HG02642 (cell line): ENCODE results near the gene GINS1.

Experiments used
- ATAC-seq: cut with Tn5 transposase; IDR thresholded peaks from one replicate; pipeline ENCODE4 v1.9.1; 2021; ENCODE audit warnings: mild to moderate bottlenecking; ENCODE audit not compliant: unreplicated experiment, poor library complexity

Gene GINS1

GRCh38 chr20:25490656-25491445 lies 83.4 kb downstream of the GINS1 start:
- no peak for ATAC-seq

GRCh38 chr20:25491446-25492038 lies 84.1 kb downstream of the GINS1 start:
- no peak for ATAC-seq

- ATAC-seq: no peak
Measured at GRCh38 chr20:25493137-25493536, 85.7 kb downstream of the GINS1 start.

GRCh38 chr20:25493748-25494505 lies 86.5 kb downstream of the GINS1 start:
- ATAC-seq: no peak

- no peak for ATAC-seq
Measured at GRCh38 chr20:25494506-25495188, 87.2 kb downstream of the GINS1 start.

GRCh38 chr20:25495189-25495824 lies 87.8 kb downstream of the GINS1 start:
- ATAC-seq: no peak

GRCh38 chr20:25496165-25496967 lies 88.9 kb downstream of the GINS1 start:
- no peak for ATAC-seq

GRCh38 chr20:25496968-25497401 lies 89.5 kb downstream of the GINS1 start:
- no peak for ATAC-seq

- no peak for ATAC-seq
Measured at GRCh38 chr20:25497586-25498279, 90.3 kb downstream of the GINS1 start.
